ENCODE data around the gene GTSF1L.
A peak's percentile ranks its signal among the peaks of the same experiment; 100 is the strongest.

GTSF1L gene

DNA sequence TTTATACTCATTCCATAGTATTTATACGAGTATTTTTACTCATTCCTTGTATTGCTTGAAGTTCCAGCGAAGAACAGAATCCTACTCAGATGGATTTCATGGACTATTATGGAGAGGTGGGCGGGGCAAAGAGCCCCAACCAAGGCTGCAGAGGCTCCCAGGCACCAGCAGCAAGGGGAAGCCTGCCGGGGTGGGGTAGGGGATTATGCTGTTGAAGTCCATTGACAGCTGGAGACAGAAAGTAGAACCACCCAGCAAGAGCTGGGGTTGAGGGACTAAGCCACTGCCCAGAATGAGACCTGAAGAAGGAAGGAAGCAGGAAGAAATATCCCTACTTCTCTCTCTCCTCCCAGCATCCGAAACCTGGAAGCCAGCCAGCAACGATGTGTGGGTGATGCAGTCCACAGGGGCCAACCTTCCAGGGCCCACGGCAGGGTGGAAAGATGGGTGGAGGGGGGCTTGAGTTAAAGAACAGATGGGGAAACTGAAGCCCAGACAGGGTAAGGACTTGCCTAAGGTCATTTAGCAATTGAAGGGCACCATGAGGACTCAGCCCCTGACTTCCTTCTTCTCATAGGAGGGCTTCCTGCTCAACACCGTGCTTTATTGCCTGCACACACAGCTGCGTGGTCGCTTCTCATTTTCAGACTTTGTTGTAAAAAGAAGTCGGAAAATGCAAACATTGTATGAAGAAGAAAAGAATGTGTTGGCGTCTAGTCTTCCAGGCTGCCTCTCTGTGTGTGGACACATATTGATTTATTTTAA, 18.3 kb upstream of the GTSF1L start:
- DNase-seq, result no peak

- peak in 1 of 4 experiments; percentile 9 for DNase-seq
These were observed 17.4 kb upstream of the GTSF1L start for GRCh38 chr20:43744151-43744611.

GRCh38 chr20:43740642-43741041, 13.8 kb upstream of the GTSF1L start:
- no peak for DNase-seq

- DNase-seq, result no peak
These were observed 12.4 kb upstream of the GTSF1L start for GRCh38 chr20:43739148-43739749.

DNA sequence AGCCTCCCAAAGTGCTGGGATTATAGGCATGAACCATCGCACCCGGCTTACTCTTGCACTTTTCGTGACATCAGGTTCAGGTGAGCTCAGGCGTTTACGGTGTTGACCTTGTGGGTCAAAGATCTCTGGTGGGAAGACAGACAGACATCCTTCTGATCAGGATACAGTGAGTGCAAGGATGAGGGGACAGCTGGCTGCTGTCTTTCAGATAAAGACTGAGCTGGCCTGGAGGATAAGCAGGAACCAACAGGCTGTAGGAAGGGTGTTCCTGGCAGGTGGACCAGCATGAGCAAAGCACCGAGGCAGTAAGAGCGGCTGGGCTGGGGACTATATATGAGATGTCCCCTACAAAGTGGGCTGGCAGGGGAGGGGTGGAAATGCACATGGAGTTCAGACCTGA, 11.1 kb upstream of the GTSF1L start:
- DNase-seq, result no peak

DNA sequence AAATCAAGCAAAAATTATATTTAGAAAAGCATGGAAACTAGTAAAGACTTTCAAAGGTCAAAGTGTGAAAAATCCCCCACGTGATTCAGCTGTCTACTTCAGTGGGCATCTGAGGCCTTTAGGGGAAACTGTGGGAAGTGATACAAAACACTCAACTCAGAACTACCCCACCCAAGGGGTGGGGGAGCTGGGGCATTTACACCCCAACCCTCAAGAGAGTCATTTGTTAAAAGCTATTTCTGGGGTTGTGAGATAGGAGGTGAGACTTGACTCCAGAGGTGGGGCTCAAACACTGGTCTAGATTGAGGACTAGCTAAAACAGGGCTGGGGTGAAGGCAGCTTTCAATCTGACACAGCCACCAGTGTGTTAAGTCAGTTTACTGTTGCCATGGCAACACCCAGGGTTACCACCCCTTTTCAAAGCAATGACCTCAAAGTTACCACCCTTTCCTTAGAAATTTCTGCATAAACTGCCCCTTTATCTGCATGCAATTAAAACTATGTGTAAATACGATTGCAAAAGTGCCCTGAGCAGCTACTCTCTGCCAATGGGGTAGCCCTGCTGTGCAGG, 9.9 kb upstream of the GTSF1L start:
- DNase-seq, result no peak

GRCh38 chr20:43731927-43732326, 5.1 kb upstream of the GTSF1L start:
- DNase-seq, result no peak

DNA sequence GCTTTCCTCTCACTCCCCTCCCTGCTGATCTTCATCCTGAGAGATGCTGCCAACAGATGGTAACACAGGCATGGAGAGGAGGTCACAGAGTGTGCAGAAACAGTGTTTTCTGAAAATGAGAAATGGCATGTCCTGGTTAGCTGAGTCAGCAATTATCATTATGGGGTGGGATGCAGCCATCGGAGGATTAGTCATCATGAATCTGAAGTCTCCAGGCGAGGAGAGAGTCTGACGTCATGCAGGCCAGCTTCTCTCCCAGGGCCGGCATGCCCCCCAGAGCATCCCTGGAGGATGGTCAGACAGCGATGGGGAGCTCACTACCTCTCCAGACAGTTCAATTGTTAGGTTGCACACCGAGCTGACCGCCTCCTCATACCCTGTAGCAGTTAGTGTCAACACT, 4.7 kb upstream of the GTSF1L start:
- no peak for DNase-seq

DNA sequence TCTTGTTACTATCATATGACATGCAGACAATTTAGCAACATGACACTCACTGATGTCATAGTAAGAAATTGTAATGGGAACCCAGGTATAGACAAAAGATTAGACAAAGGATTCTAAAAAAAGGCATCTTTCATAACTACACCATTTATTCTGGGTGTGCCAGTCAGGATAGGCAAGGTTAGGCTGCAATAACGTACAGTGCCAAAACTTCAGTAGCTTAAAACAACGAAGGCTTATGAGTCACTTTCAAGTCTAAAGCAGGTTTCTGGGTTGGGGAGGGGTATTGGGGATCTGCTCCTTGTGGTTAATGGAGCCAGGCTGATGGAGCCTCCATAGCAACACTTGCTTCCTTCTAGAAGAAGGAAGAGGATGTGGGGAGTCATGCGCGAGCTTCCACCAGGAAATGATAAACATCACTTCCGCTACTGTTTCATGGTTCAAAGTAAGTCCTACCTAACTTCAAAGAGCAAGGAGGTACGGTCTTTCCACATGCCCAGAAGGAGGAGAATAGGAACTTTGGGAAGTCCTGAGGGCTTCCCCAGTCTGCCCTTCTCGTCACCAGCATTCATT, 2.0 kb upstream of the GTSF1L start:
- no peak for DNase-seq

- no peak for DNase-seq
These were observed 1.3 kb upstream of the GTSF1L start for GRCh38 chr20:43727980-43728590.

GRCh38 chr20:43726333-43726732, 469 bp downstream of the GTSF1L start:
- no peak for DNase-seq

GRCh38 chr20:43725666-43726065, 1.1 kb downstream of the GTSF1L start:
- no peak for DNase-seq

DNA sequence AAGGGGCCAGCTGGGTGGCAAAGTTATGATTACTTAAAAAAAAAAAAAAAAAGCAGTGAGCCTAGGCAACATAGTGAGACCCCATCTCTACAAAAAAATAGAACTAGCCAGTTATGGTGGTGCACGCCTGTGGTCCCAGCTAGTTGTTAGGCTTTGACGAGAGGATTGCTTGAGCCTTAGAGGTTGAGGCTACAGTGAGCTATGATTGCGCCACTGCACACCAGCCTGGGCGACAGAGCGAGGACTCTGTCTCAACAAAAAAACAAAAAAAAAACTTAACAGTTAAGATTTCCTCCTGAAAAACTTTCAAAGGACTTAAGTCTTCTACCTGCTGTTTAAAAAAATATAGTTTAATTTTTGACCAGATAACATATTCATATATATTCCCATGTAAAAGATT, 2.4 kb downstream of the GTSF1L start:
- no peak for DNase-seq

GRCh38 chr20:43723735-43724134, 3.1 kb downstream of the GTSF1L start:
- DNase-seq, result no peak

DNA sequence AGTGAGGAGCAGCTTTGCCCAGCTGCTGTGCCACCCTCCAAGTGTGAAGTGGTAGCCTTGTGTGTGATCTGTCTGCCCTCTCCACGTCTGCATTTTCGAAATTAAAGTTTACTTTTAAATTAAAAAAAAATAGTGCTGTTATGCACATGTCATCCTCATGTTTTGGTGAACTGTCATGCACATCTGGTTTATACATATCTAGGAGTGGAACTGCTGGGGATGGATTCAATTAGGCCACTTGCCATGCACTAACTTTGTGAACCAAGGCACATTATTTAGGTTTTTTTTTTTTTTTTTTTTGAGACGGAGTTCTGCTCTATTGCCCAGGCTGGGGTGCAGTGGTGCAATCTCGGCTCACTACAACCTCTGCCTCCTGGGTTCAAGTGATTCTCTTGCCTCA, 3.6 kb downstream of the GTSF1L start:
- no peak for DNase-seq

- DNase-seq, result peak in 2 of 4 experiments; percentile 14 to 30
These were observed 4.7 kb downstream of the GTSF1L start for GRCh38 chr20:43722153-43722505.

DNA sequence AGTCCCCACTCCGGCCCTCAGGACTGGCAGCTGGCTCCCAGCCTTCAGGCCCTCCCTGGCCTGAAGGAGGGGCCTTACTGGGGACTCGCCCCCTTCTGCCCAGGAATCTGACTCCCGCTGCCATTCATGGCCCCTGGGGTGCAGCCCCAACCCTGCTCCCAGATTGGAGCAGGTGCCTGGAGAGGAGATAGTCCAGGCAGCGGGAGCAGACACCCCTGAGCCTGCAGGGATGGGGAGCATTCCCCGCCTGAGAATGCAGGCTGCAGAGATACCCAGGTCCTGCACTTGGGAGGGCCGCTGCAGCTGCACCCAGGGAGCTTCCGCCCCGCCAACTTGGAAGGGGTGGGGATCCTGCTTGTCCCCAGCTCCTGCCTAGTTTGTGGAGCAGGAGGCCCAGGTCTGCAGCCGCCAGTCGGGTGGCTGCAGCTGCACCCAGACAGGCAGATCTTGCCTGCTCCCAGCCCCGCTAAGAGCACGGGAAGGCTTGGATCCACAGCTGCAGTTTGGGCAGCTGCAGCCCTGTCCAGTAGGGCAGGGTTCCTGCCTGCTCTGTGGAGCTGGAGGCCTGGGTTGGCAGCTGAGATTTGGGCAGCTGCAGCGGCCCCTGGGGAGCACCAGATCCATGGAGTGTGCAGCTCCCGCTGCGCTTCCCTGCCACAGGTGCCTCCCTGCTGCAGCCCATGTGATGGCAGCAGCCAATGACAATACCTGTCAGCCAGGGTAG, 5.2 kb downstream of the GTSF1L start:
- peak in 1 of 4 experiments; percentile 30 for DNase-seq

DNA sequence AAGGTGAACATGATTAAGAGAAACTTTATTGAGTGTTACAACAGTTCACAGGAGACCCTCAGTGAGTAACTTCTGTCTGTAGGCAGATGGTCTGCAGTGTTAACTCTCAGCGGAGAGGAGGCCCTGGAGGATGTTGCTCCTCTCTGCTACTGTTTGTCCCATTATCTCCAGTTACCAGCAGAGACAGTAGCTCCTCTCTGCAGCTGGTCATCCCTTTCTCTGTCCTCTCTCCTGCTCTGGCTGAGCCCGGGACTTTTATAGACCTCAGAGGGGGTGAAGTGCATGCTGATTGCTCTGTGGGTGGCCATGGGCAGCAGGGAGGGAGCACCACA, 5.7 kb downstream of the GTSF1L start:
- no peak for DNase-seq

DNA sequence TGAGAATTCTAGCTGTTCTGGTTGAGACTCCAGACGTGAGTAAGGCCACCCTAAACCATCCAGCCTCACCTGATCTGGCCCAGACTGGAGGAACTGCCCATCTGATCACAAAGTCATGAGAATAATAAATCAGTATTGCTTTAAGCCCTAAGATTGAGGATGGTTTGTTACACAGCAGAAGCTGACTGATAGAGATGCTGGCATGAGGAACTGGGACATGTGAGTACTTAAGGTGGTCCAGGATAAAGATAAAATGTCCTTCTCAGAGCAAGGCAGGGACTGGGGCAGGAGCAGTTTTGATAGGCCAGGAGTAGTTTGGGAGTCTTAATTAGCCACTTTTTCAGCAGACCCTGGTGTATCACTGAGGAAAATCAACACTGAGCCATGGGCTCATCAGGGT, 6.8 kb downstream of the GTSF1L start:
- DNase-seq, result no peak

- DNase-seq, result no peak
These were observed 9.2 kb downstream of the GTSF1L start for GRCh38 chr20:43717616-43717995.

- no peak for DNase-seq
These were observed 9.8 kb downstream of the GTSF1L start for GRCh38 chr20:43716757-43717615.

DNA sequence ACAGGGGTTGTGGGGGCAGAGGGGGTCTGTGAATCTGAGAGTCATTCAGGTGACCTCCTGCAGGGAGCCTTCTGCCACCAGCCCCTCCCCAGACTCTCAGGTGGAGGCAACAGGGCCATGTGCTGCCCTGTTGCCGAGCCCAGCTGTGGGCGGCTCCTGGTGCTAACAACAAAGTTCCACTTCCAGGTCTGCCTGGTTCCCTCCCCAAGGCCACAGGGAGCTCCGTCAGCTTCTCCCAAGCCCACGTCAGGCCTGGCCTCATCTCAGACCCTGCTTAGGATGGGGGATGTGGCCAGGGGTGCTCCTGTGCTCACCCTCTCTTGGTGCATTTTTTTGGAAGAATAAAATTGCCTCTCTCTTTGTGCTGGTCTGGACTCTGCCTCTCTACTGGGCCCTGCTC, 10.7 kb downstream of the GTSF1L start:
- no peak for DNase-seq
